Lung (tissue), 13 donors: Measurements from ENCODE around the gene TRANK1. TPM values are rescaled to one million over a fixed set of nuclear protein-coding genes. Genes with fewer than 3 reads are reported as not detected.

Experiments used
- ATAC-seq: fragments of 200-7000 bp; cut with Tn5 transposase; one replicate; pipeline ENCODE4 v1.9.1; 2020; ENCODE audit warnings: moderate number of reproducible peaks; ENCODE audit not compliant: insufficient read depth, low FRiP score
- DNase-seq, 3 donors: peaks; one replicate each; pipeline ENCODE4 v3.0.0-alpha.2; 2013 to 2017
- H3K27ac ChIP-seq, 2 donors: one replicate each; pipeline ENCODE4 v1.5.1; 2013; ENCODE audit warnings: mild to moderate bottlenecking in 2 of 2, moderate library complexity in 2 of 2, control low read depth in 1 of 2, inconsistent platforms in 1 of 2, low read depth in 1 of 2, low read length in 1 of 2
- H3K27me3 ChIP-seq, 3 donors: one replicate each; pipeline ENCODE4 v1.5.1; 2013; ENCODE audit warnings: low read length in 2 of 3; ENCODE audit not compliant: control insufficient read depth in 3 of 3, insufficient read depth in 3 of 3
- H3K36me3 ChIP-seq, 4 donors: one replicate each; pipeline ENCODE4 v1.5.1; 2013; ENCODE audit warnings: low read length in 4 of 4, mild to moderate bottlenecking in 1 of 4, moderate library complexity in 1 of 4; ENCODE audit not compliant: control insufficient read depth in 4 of 4, insufficient read depth in 4 of 4
- H3K4me1 ChIP-seq, 5 donors: one replicate each; pipeline ENCODE4 v1.5.1; 2013; ENCODE audit warnings: low read length in 5 of 5, mild to moderate bottlenecking in 2 of 5, moderate library complexity in 1 of 5; ENCODE audit not compliant: control insufficient read depth in 5 of 5, insufficient read depth in 5 of 5
- H3K4me3 ChIP-seq: one replicate; pipeline ENCODE4 v1.5.1; 2013; ENCODE audit warnings: mild to moderate bottlenecking, control low read depth, moderate library complexity
- H3K9ac ChIP-seq, 2 donors: one replicate each; pipeline ENCODE4 v1.5.1; 2013; ENCODE audit warnings: low read length in 2 of 2, control low read depth in 1 of 2; ENCODE audit not compliant: insufficient read depth in 1 of 2
- H3K9me3 ChIP-seq, 4 donors: one replicate each; pipeline ENCODE4 v1.5.1; 2013; ENCODE audit warnings: low read length in 3 of 4, mild to moderate bottlenecking in 1 of 4, moderate library complexity in 1 of 4; ENCODE audit not compliant: control insufficient read depth in 4 of 4, insufficient read depth in 3 of 4
- WGBS, 2 donors: extraction: QIAGEN DNeasy Blood & Tissue Kit; methylation state at CpG; one replicate each; pipeline ENCODE4 v1.1.7; 2013; 5-methylcytosine and 5-hydroxymethylcytosine counted together
- polyA plus RNA-seq, 2 donors: library from polyadenylated mRNA; stranded (reverse); fragments of 200-250 nt; gene quantifications; one replicate each; pipeline ENCODE4 v1.2.1, GENCODE V29; 2013
- small RNA-seq: library from RNA; depleted of rRNA; stranded (forward); fragments of <200 nt; gene quantifications from one replicate; pipeline ENCODE3, GENCODE V24; 2014; ENCODE audit warnings: low replicate concordance
- total RNA-seq, 2 donors: library from RNA; depleted of rRNA in 1 of 2; stranded (reverse); fragments of >200 nt in 1 of 2; gene quantifications; one replicate each; pipeline ENCODE4 v1.2.1, GENCODE V29; 2014 to 2021
- TF ChIP-seq, protein P1 (sequence below): IDR thresholded peaks from 2 replicates; pipeline ENCODE4 v1.5.1; 2012; ENCODE audit warnings: mild to moderate bottlenecking; ENCODE audit errors: control extremely low read depth, extremely low read depth
- donor health status: control.
- donor health status: control.
- donor health status: Bipolar disorder and iron deficiency.
- donor health status: healthy.
- donor health status: DM: yes; HTN: yes; CAD: no.

Gene TRANK1
- total and polyA plus RNA-seq, 4 donors: 4.3 to 34.3 (median 15.1) TPM

DNA sequence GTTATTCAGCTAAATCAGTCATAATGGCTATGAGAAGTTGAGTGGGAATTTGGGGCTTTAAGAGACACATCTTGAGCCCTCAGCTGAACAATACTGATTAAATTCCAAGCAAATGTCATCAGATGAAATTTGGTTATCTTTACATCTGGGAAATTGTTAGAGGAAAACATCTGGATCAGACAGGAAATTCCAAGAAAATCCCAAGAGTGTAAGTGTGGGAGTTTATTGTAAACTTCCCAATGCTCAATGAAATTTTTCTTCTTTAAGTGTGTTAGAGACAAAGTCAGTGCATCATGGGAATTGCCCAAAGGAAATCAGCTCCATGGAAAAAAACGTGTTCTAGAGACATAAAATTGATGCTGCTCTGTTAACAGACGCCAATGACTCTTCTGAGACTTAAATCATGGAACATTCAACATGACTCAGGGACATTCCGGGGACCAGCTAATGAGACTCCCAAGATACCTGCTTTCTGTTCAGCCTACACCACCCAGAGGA lies 160.7 kb downstream of the TRANK1 start:
- H3K27ac ChIP-seq: no peak overlapping the region
- H3K27me3 ChIP-seq: no peaks in the 10 kb centered on the region
- no peak for ATAC-seq
- H3K4me3 ChIP-seq: no peak overlapping the region
- no peak for DNase-seq
- 60 to 78% methylated on average over 3 of the region's 3 CpGs for WGBS, 2 donors
- H3K36me3 ChIP-seq: no peaks in the 10 kb centered on the region
- no peaks in the 10 kb centered on the region for H3K9me3 ChIP-seq
- no peak overlapping the region for H3K9ac ChIP-seq
- peaks cover 0 to 3% (median 0%) of the 10 kb centered on the region in 5 donors for H3K4me1 ChIP-seq
- TF ChIP-seq, protein P1, sequence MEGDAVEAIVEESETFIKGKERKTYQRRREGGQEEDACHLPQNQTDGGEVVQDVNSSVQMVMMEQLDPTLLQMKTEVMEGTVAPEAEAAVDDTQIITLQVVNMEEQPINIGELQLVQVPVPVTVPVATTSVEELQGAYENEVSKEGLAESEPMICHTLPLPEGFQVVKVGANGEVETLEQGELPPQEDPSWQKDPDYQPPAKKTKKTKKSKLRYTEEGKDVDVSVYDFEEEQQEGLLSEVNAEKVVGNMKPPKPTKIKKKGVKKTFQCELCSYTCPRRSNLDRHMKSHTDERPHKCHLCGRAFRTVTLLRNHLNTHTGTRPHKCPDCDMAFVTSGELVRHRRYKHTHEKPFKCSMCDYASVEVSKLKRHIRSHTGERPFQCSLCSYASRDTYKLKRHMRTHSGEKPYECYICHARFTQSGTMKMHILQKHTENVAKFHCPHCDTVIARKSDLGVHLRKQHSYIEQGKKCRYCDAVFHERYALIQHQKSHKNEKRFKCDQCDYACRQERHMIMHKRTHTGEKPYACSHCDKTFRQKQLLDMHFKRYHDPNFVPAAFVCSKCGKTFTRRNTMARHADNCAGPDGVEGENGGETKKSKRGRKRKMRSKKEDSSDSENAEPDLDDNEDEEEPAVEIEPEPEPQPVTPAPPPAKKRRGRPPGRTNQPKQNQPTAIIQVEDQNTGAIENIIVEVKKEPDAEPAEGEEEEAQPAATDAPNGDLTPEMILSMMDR: no peak

DNA sequence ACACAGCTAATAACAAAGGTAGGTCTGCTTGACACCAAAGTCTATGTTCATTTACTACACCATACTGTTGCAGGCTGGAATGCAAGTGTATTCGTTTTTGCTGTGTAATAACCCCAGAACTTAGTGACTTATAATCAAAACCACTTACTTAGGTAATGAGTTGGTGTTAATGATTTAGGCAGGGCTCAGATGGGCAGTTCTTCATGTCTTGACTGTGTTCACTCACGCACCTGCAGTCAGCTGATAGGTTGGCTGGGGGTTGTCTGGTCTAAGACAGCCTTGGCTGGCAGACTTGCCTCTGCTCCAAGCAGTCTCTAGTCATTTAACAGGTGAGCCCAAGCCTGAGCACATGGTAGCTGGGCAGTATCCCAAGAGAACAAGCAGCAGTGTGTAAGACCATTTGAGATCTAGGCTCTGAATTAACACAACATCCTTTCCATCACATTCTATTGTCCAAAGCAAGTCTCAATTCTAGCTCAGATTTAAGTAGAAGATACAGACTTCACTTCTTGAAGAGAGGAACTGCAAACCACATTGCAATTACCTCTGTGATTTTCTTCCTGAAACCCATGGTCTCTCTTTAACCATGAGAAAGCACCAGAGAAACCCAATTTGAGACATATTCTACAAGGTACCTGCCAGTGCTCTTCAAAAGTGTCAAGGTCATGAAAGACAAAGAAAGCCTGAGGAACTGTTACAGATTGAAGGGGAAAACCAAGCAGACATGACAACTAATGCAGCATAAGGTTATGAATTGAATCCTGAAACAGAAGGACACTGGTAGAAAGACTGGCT lies 167.2 kb downstream of the TRANK1 start:
- Histone ChIP-seq H3K36me3 (no peaks in the 10 kb centered on the region), H3K9ac (no peak overlapping the region), H3K27me3 (no peaks in the 10 kb centered on the region), H3K9me3 (no peaks in the 10 kb centered on the region), H3K4me3 (no peak overlapping the region), H3K4me1 (peaks cover 0 to 20% (median 0%) of the 10 kb centered on the region in 5 donors), H3K27ac (no peak overlapping the region)
- TF ChIP-seq, protein P1: no peak
- ATAC-seq (no peak), DNase-seq (no peak)
- 81 to 92% methylated on average over 2 of the region's 2 CpGs for WGBS, 2 donors

Small RNAs within 50 kb of the gene (small RNA-seq; reads per million reads assigned to genes)
- not detected for gene RNU6ATAC4P

Other genes with a start within 250 kb of the TRANK1 start
- gene DCLK3, start 180.5 kb downstream of the TRANK1 start, total RNA-seq: under 1 TPM; 0.34 to 0.80 TPM
- under 1 TPM; 0.04 to 0.08 TPM for gene DCLK3, start 180.5 kb downstream of the TRANK1 start, polyA plus RNA-seq
- gene EPM2AIP1, start 48.1 kb upstream of the TRANK1 start, total RNA-seq: 10 to 100 TPM; 19.6 to 62.6 TPM
- 1 to 10 TPM; 7.1 to 8.3 TPM for gene EPM2AIP1, start 48.1 kb upstream of the TRANK1 start, polyA plus RNA-seq
- gene MLH1, start 48.5 kb upstream of the TRANK1 start, total RNA-seq: 10 to 100 TPM; 35.6 to 66.4 TPM
- 10 to 100 TPM; 14.3 to 23.9 TPM for gene MLH1, start 48.5 kb upstream of the TRANK1 start, polyA plus RNA-seq
- 100 to 1,000 TPM in 1 of 2 donors, 10 to 100 TPM in 1; 60.0 to 106 TPM for gene LRRFIP2, start 229.5 kb upstream of the TRANK1 start, total RNA-seq
- 10 to 100 TPM; 24.8 to 29.1 TPM for gene LRRFIP2, start 229.5 kb upstream of the TRANK1 start, polyA plus RNA-seq